Activated CD8-positive, alpha-beta memory T cell treated with anti-CD3 and anti-CD28 coated beads for 36 hours (primary cell): Measurements from ENCODE around the gene SLC37A1. TPM values are rescaled to one million over a fixed set of nuclear protein-coding genes. Genes with fewer than 3 reads are reported as not detected.

ENCODE experiments used
- CTCF ChIA-PET: fragments of 350-600 bp; sonication (Branson Sonifier 250); formaldehyde crosslinking; loops from one replicate; lab custom pipeline; 2021; ENCODE audit warnings: antibody characterized with exemption; lab: Charles Lee
- POLR2A ChIA-PET: fragments of 350-600 bp; sonication (Branson Sonifier 250); formaldehyde crosslinking; loops from one replicate; lab custom pipeline; 2021; ENCODE audit warnings: antibody characterized with exemption; lab: Charles Lee
- total RNA-seq, 2 experiments: library from RNA; stranded (reverse); gene quantifications; one replicate each; pipeline ENCODE4 v1.2.3, GENCODE V29; 2021

The SLC37A1 gene
- total RNA-seq, 2 experiments from 2014 or later: 13.6 to 14.8 TPM

DNA sequence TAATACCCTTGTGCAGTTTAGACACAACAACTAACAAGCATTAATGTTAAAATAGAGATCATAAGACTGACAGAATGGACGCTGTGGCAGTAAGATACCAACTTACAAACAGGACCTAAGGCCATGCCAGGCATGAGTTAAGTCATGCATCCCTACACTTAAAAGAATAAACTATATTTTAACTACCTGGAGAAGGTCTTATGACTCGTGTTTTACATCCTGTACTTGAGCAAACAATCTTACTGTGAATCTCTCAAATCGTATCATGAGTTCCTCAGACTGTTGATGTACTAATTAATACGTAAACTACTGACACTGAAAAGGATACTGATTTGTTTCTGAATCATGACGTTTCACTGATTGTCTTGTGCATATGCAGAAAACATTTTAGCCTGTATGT, 15.6 kb upstream of the SLC37A1 start:
- ChIA-PET POLR2A (no interaction called here), CTCF (no interaction called here)

- CTCF ChIA-PET: no interaction called here
- POLR2A ChIA-PET: no interaction called here
These were observed 14.1 kb upstream of the SLC37A1 start for GRCh38 chr21:42499444-42500112.

GRCh38 chr21:42500225-42500624, 13.4 kb upstream of the SLC37A1 start:
- ChIA-PET CTCF (no interaction called here), POLR2A (no interaction called here)

- ChIA-PET POLR2A (no interaction called here), CTCF (no interaction called here)
These were observed 12.9 kb upstream of the SLC37A1 start for GRCh38 chr21:42500736-42501135.

GRCh38 chr21:42503711-42504110, 9.9 kb upstream of the SLC37A1 start:
- ChIA-PET POLR2A (no interaction called here), CTCF (interaction anchor here (0.8 kb wide), 1 partner anchor 16 kb away, joined by 3 read pairs; no protein-coding TSS in a partner anchor)

- ChIA-PET CTCF (no interaction called here), POLR2A (no interaction called here)
These were observed 8.4 kb upstream of the SLC37A1 start for GRCh38 chr21:42505090-42505726.

GRCh38 chr21:42507418-42507817, 6.2 kb upstream of the SLC37A1 start:
- ChIA-PET POLR2A (no interaction called here), CTCF (no interaction called here)

DNA sequence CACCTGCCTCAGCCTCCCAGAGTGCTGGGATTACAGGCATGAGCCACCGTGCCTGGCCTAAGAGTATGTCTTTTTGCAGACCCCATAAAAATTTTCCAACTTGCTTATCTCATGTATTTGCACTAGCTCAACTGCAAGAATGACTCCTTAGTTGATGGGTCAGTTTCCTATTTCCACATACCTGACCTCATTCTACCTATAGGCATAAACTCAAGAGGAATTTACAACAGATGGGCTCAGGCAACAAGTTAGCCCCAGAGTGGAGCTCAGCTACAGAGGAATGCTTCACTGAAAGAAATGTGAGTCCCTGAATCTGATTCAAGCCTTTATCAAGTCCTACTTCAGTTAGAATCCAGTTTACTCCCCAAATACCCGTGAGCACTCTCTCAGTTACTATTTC, 5.3 kb upstream of the SLC37A1 start:
- ChIA-PET CTCF (no interaction called here), POLR2A (no interaction called here)

DNA sequence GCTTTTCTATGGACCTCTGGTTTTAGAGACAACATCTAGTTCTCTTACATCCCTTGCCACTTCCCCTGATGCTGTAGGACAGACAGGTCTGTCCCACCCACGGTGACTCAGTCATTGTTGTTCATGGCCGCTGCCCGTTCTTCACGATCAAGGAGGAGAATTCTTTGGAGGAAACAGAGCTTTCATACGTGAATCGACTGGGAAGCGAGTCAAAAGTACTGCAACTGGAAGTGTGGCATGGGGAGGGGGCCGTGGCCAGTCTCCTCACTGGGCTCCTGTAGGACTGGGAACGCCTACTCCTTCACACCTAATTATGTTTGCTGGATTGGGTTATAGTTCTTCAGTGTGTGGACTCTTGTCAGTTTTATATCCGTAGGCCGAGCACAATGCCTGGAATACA, 4.4 kb upstream of the SLC37A1 start:
- POLR2A ChIA-PET: no interaction called here
- CTCF ChIA-PET: no interaction called here

DNA sequence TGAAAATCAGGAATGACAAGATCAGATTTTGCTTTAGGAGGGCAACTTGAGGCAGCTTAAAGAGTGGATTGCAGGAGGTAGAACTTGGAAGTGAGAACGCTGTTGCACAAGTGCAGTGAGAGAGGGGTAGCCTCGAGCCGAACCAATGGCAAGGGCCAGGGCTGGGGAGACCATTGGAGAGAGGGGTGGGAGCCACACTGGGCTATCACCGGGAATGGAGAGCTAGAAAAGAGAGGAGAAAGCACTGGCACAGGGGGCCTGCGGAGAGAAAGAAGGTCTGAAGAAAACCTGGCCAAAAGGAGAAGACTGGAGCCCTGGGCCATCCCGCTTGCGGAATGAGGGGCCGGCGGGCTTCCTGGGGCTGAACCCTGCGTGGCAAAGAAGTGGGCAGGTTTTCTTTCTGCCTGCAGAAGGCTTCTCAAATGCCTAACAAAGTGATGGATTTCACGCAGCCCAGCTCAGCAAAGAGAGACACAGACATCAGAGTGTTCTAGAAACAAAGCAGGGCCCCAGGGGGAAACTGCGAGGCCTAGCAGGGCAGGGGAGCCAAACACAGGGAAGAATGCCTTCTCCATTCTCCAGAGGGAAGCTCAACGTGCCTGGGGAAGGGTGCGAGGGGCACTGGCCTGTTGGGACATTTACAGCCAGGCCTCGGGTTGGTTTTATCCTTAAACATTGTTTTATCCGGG, 1.2 kb upstream of the SLC37A1 start:
- ChIA-PET CTCF (interaction anchor here (0.9 to 1.9 kb wide), 2 partner anchors 15 to 203 kb away, joined by 3 to 4 read pairs; no protein-coding TSS in a partner anchor), POLR2A (no interaction called here)

DNA sequence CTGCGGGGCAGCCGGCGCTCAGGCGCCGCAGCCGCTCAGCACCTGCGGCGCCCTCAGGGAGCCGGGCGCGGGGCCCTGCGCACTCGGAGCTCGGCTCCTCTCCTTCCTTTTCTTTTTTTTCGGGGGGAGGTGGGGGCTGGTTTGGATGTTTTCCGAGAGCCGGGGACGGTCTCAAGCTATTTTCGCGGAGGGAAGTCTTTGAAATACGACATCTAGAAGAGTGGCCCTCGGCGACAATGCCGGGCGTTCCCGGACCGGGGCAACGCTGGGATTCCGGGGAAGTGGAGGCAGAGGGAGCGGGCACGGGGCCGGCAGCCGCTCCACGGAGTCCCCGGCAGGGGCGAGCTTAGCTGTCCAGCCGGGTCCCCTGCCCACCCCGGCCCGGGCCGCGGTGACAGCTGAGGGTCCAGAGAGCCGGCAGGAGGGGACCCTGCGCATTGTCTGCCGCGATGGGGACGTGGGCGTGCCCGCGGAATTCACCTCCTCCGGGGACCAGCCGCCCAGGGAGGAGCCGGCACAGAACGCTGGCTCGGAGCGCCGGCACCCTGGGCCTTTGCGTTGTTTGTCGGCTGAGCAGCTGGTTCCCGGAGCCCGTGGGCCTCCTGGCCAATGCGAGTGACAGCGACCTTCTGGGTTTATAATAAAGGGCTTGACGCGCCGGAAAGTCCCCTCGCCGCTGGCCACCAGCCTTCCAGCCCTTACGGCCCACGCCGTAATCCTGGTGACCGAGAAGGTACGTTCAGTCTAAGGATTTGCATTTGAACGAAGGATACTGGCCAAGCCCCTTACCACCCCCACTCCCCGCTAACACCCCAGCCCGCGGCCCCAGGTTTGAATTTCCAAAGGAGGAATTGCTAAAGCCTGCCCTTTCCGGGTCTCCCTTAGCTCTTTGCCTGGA, 582 bp downstream of the SLC37A1 start:
- ChIA-PET POLR2A (interaction anchor here (0.6 to 2.0 kb wide), 4 partner anchors 10 to 111 kb away, joined by 3 to 8 read pairs (median 4); no protein-coding TSS in a partner anchor), CTCF (interaction anchor here (0.7 to 1.4 kb wide), 3 partner anchors 12 to 63 kb away, joined by 3 to 5 read pairs (median 3); no protein-coding TSS in a partner anchor)

DNA sequence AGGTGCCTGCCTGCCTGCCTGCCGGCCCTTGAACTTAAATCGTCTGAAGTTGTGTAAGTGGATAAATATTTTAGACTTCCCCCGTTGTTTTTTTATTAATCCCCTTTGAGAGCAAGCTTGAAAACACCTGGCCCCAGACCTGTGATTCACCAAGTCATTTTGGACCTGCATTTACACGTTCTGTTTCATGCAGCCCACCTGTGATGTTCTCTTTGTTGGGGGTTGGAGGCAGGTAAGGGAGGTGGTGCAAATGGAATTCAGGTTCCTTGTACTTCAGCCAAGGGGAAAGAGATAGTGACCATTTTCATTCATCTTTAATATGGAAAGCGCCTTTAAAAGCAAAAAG, 1.2 kb downstream of the SLC37A1 start:
- POLR2A ChIA-PET: interaction anchor here (1.4 to 2.0 kb wide), 3 partner anchors 9 to 13 kb away, joined by 3 to 8 read pairs (median 4); no protein-coding TSS in a partner anchor
- CTCF ChIA-PET: interaction anchor here (1.4 kb wide), 1 partner anchor 12 kb away, joined by 3 read pairs; no protein-coding TSS in a partner anchor

DNA sequence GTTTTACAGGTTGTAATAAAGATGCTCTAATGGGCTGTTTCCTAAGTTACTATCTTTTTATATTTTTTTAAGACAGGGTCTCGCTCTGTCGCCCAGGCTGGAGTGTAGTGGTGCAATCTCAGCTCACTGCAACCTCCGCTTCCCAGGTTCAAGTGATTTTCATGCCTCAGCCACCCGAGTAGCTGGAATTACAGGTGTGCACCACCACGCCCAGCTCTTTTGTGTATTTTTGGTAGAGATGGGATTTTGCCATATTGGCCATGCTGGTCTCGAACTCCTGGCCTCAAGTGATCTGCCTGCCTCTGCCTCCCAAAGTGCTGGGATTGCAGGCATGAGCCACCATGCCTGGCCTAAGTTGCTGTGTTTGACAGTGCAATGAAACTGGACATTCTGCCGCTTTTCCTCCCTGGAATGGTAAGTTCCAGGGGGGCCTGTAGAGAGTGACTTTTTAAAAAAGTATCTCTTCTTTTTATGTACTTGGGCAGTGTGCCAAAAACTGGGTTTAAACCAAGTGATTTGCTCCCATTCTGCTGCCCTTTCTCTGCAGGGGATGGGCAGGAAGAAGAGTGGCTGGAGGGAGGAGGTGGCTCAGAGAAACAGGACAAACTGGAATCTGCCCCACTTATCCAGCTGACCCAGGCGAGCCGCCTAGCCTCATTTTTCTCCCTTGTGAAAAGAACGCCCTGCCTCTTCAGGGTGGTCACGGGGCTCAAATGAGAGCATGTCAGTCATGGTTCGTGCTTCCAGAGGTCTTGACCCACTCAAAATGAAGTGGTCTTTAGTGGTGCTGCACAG, 2.3 kb downstream of the SLC37A1 start:
- POLR2A ChIA-PET: no interaction called here
- CTCF ChIA-PET: no interaction called here

GRCh38 chr21:42518215-42518614, 4.6 kb downstream of the SLC37A1 start:
- ChIA-PET POLR2A (no interaction called here), CTCF (no interaction called here)

GRCh38 chr21:42518626-42519025, 5.0 kb downstream of the SLC37A1 start:
- ChIA-PET CTCF (no interaction called here), POLR2A (no interaction called here)

- ChIA-PET CTCF (no interaction called here), POLR2A (no interaction called here)
These were observed 7.1 kb downstream of the SLC37A1 start for GRCh38 chr21:42520628-42521253.

DNA sequence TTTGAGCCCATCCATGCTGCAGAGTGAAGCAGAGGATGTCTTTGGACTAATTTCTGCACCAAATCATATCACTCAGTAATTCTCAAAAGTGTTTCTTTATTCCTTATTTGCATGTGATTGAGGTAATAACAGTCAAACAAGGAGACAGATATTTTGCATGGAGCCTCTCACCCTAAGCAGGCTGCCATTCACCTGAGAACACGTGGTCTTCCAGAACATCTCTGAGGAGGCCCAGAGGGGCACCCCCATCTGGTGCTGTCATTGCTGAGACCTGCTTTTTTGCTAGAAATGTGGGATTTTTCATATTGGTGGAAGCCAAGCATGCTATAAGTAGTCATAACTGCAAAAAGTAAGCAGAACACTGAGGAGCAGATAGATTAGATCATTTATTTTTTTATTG, 7.7 kb downstream of the SLC37A1 start:
- ChIA-PET POLR2A (no interaction called here), CTCF (no interaction called here)

DNA sequence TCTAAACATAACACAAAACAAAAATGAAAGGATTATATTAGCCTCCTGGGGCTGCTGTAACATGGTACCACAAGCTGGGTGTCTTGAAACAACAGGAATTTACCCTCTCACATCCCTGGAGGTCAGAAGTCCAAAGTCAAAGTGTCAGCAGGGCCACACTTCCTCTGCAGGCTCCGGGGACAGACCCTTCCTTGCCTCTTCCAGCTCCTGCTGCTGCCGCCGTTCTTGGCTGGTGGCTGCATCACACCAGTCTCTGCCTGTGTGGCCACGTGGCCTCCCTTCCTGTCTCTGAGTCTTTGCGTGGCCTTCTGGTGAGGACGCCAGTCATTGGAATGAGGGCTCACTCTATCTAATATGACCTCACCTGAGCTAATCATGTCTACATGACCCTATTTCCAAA, 8.2 kb downstream of the SLC37A1 start:
- CTCF ChIA-PET: no interaction called here
- POLR2A ChIA-PET: no interaction called here
